Measurements from ENCODE around the gene SIK3.

The SIK3 gene

GRCh38 chr11:116823031-116823843 is 275.0 kb downstream of the SIK3 start, which contains the start of gene APOA4:
TSS of gene APOA4 (minus strand) at chr11:116823304. CDS start at chr11:116823191, 113 bp downstream.
- TF ChIP-seq CTCF (IDR thresholded peaks at IDR 0.05; ENCODE audit: insufficient read depth, low read length, poor library complexity, severe bottlenecking), result no peak
- DNase-seq (ENCODE audit: extremely low read depth, insufficient read length), result no peak
- Histone ChIP-seq H3K36me3 (ENCODE audit: control insufficient read depth, insufficient read depth, low read length) (no peaks in the 10 kb centered on the region), H3K4me3 (replicated peaks; ENCODE audit: low read depth, low read length) (no peak within 1 kb of the TSS), H3K27me3 (replicated peaks; ENCODE audit: control insufficient read depth, insufficient read depth, low read length) (no peaks in the 10 kb centered on the region; the same call in 1 of the 2 replicates)

GRCh38 chr11:116822575-116822974 is 275.7 kb downstream of the SIK3 start:
- no peak for DNase-seq (ENCODE audit: extremely low read depth, insufficient read length)
- Histone ChIP-seq H3K36me3 (ENCODE audit: control insufficient read depth, insufficient read depth, low read length) (no peaks in the 10 kb centered on the region), H3K27me3 (replicated peaks; ENCODE audit: control insufficient read depth, insufficient read depth, low read length) (no peaks in the 10 kb centered on the region; the same call in 1 of the 2 replicates), H3K4me3 (replicated peaks; ENCODE audit: low read depth, low read length) (no peak overlapping the region)
- TF ChIP-seq CTCF (IDR thresholded peaks at IDR 0.05; ENCODE audit: insufficient read depth, low read length, poor library complexity, severe bottlenecking), result no peak

GRCh38 chr11:116821050-116821918 is 276.9 kb downstream of the SIK3 start:
- DNase-seq (ENCODE audit: extremely low read depth, insufficient read length), result no peak
- TF ChIP-seq CTCF (IDR thresholded peaks at IDR 0.05; ENCODE audit: insufficient read depth, low read length, poor library complexity, severe bottlenecking), result no peak
- H3K27me3 ChIP-seq (replicated peaks; ENCODE audit: control insufficient read depth, insufficient read depth, low read length), result no peaks in the 10 kb centered on the region; the same call in 1 of the 2 replicates
- no peaks in the 10 kb centered on the region for H3K36me3 ChIP-seq (ENCODE audit: control insufficient read depth, insufficient read depth, low read length)
- no peak overlapping the region for H3K4me3 ChIP-seq (replicated peaks; ENCODE audit: low read depth, low read length)

GRCh38 chr11:116819049-116819448 is 279.2 kb downstream of the SIK3 start:
- H3K36me3 ChIP-seq (ENCODE audit: control insufficient read depth, insufficient read depth, low read length), result no peaks in the 10 kb centered on the region
- no peak for TF ChIP-seq CTCF (IDR thresholded peaks at IDR 0.05; ENCODE audit: insufficient read depth, low read length, poor library complexity, severe bottlenecking)
- DNase-seq (ENCODE audit: extremely low read depth, insufficient read length), result no peak
- H3K27me3 ChIP-seq (replicated peaks; ENCODE audit: control insufficient read depth, insufficient read depth, low read length), result no peaks in the 10 kb centered on the region; the same call in 1 of the 2 replicates
- H3K4me3 ChIP-seq (replicated peaks; ENCODE audit: low read depth, low read length), result no peak overlapping the region

GRCh38 chr11:116814502-116814901 is 283.7 kb downstream of the SIK3 start:
- H3K27me3 ChIP-seq (replicated peaks; ENCODE audit: control insufficient read depth, insufficient read depth, low read length), result no peaks in the 10 kb centered on the region; the same call in 1 of the 2 replicates
- DNase-seq (ENCODE audit: extremely low read depth, insufficient read length), result no peak
- no peak for TF ChIP-seq CTCF (IDR thresholded peaks at IDR 0.05; ENCODE audit: insufficient read depth, low read length, poor library complexity, severe bottlenecking)
- H3K4me3 ChIP-seq (replicated peaks; ENCODE audit: low read depth, low read length), result no peak overlapping the region
- H3K36me3 ChIP-seq (ENCODE audit: control insufficient read depth, insufficient read depth, low read length), result no peaks in the 10 kb centered on the region
